Right renal cortex interstitium (tissue), 3 donors: ENCODE measurements around the gene PAQR4. TPM values are rescaled to one million over a fixed set of nuclear protein-coding genes. Genes with fewer than 3 reads are reported as not detected.

Source experiments
- DNase-seq, 3 donors: peaks; one replicate each; pipeline ENCODE4 v3.0.0-alpha.2; 2013; ENCODE audit warnings: low read depth in 3 of 3, low spot score in 2 of 3
- polyA plus RNA-seq, 3 donors: library from polyadenylated mRNA; unstranded; fragments of 120-200 nt; gene quantifications; one replicate each; pipeline ENCODE4 v1.2.1, GENCODE V29; 2013; ENCODE audit not compliant: insufficient read length in 3 of 3

The PAQR4 gene
- polyA plus RNA-seq, 3 donors = 7.5 to 8.5 (median 8.1) TPM

GRCh38 chr16:3020604-3021448 lies 51.7 kb downstream of the PAQR4 start:
- no peak for DNase-seq

GRCh38 chr16:3021449-3022207 lies 52.5 kb downstream of the PAQR4 start:
- DNase-seq = no peak

DNA sequence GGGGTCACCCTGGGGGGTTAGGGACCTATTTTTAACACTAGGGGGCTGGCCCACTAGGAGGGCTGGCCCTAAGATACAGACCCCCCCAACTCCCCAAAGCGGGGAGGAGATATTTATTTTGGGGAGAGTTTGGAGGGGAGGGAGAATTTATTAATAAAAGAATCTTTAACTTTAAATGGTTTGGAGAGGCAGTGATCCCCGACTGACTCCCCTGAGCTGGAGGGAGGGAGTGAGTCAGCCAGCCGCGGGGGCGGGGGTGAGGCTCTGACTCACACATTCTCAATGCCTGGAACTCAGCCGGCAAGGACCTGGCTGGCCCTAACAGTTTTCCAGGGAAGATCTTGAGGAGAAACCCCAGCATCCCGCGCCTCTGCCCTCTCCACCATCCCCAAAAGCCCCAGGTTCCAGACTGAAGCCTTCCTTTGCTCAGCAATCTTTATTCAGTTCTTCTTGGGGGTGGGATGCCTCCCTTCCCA lies 53.1 kb downstream of the PAQR4 start:
- DNase-seq = no peak

DNA sequence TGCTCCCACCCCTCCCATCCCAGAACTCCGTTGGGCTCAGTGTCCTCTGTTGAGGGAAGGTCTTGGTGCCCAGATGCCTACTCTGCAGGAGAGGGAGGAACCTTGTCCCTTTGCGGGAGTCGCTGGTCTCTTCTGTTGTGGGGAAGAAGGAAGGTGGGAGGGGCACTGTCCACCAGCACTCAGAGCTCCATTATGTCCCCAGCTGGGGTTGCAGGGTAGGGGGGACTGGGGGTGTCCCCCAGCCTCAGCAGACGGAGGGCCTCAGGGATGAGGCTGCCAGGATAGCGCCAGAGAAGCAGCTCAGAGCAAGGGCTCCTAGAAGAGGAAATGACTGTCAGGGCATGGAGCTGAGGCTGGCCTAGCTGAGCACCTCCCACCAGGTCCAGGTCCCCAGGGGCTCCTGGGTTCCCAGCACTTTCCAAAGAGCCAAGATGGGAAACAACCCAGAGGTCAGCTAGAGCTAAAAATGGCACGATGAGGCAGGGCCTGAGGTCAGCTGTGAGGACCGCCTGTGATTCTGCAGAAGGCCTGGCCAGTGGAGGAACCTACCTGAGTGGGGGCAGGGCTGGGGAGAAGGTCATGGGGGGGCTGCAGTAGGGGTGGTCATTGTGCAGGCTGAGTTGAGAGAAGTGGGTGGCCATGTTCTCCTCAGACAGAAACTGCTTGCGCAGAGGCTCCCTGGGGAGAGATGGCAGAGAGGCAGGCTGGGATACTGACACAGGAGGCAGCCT lies 53.7 kb downstream of the PAQR4 start:
- DNase-seq = no peak

Other genes with a start within 250 kb of the PAQR4 start
- gene PRSS27, start 249.1 kb upstream of the PAQR4 start, polyA plus RNA-seq = 1 to 10 TPM; 1.2 to 1.7 (median 1.2) TPM
- gene SRRM2, start 216.7 kb upstream of the PAQR4 start, polyA plus RNA-seq = 100 to 1,000 TPM; 383 to 548 (median 392) TPM
- gene ELOB, start 192.1 kb upstream of the PAQR4 start, polyA plus RNA-seq = 100 to 1,000 TPM; 199 to 241 (median 210) TPM
- under 1 TPM in 2 of 3 donors, not detected in 1; 0.33 to 0.61 TPM for gene PRSS33, start 181.8 kb upstream of the PAQR4 start, polyA plus RNA-seq
- not detected for gene PRSS41, start 170.9 kb upstream of the PAQR4 start, polyA plus RNA-seq
- gene PRSS21, start 152.1 kb upstream of the PAQR4 start, polyA plus RNA-seq = under 1 TPM in 2 of 3 donors, not detected in 1; 0.19 to 0.43 TPM
- gene ZG16B, start 139.0 kb upstream of the PAQR4 start, polyA plus RNA-seq = under 1 TPM; 0.31 to 0.60 (median 0.32) TPM
- gene PRSS22, start 111.2 kb upstream of the PAQR4 start, polyA plus RNA-seq = 1 to 10 TPM; 6.8 to 7.4 (median 7.0) TPM
- 10 to 100 TPM; 18.8 to 20.7 (median 19.4) TPM for gene FLYWCH2, start 86.1 kb upstream of the PAQR4 start, polyA plus RNA-seq
- 10 to 100 TPM; 13.1 to 16.3 (median 14.6) TPM for gene FLYWCH1, start 57.4 kb upstream of the PAQR4 start, polyA plus RNA-seq
- 1 to 10 TPM in 2 of 3 donors, under 1 TPM in 1; 1.00 to 1.4 (median 1.1) TPM for gene KREMEN2, start 5.1 kb upstream of the PAQR4 start, polyA plus RNA-seq
- gene PKMYT1, start 11.1 kb downstream of the PAQR4 start, polyA plus RNA-seq = 10 to 100 TPM; 11.3 to 12.5 (median 11.4) TPM
- gene CLDN9, start 43.6 kb downstream of the PAQR4 start, polyA plus RNA-seq = 1 to 10 TPM; 2.0 to 2.8 (median 2.5) TPM
- 10 to 100 TPM; 25.8 to 38.1 (median 31.0) TPM for gene CLDN6, start 48.8 kb downstream of the PAQR4 start, polyA plus RNA-seq
- gene TNFRSF12A, start 51.0 kb downstream of the PAQR4 start, polyA plus RNA-seq = 10 to 100 TPM in 2 of 3 donors, 1 to 10 TPM in 1; 8.9 to 12.9 (median 11.9) TPM
- gene HCFC1R1, start 54.6 kb downstream of the PAQR4 start, polyA plus RNA-seq = 10 to 100 TPM; 50.7 to 66.1 (median 57.1) TPM
- 10 to 100 TPM; 27.9 to 33.3 (median 29.9) TPM for gene THOC6, start 54.7 kb downstream of the PAQR4 start, polyA plus RNA-seq
- 1 to 10 TPM; 1.1 to 2.2 (median 1.5) TPM for gene BICDL2, start 67.6 kb downstream of the PAQR4 start, polyA plus RNA-seq
- gene MMP25, start 77.2 kb downstream of the PAQR4 start, polyA plus RNA-seq = under 1 TPM; 0.35 to 0.82 (median 0.79) TPM
- gene IL32, start 96.3 kb downstream of the PAQR4 start, polyA plus RNA-seq = 10 to 100 TPM; 28.0 to 36.8 (median 29.4) TPM
- under 1 TPM in 1 of 3 donors, not detected in 2; 0.11 TPM for gene ZSCAN10, start 129.9 kb downstream of the PAQR4 start, polyA plus RNA-seq
- gene ZNF205, start 143.2 kb downstream of the PAQR4 start, polyA plus RNA-seq = 10 to 100 TPM; 12.7 to 14.6 (median 13.8) TPM
- gene ZNF213, start 165.7 kb downstream of the PAQR4 start, polyA plus RNA-seq = 1 to 10 TPM; 8.0 to 9.3 (median 9.3) TPM
- gene OR1F1, start 218.9 kb downstream of the PAQR4 start, polyA plus RNA-seq = not detected